ENCODE data around the gene MRPL21.

MRPL21 gene

GRCh38 chr11:68935066-68935465, 31.4 kb upstream of the MRPL21 start:
- no peak overlapping the region for H3K4me3 ChIP-seq (ENCODE audit: low read length in 2 of 2)
- no peaks in the 10 kb centered on the region for H3K27me3 ChIP-seq (ENCODE audit: control insufficient read depth in 2 of 2, insufficient read depth in 2 of 2, low read length in 2 of 2)
- H3K36me3 ChIP-seq (ENCODE audit: control insufficient read depth in 2 of 2, insufficient read depth in 2 of 2, low read length in 2 of 2), result peaks cover 59 to 60% of the 10 kb centered on the region in 2 donors
- no peaks in the 10 kb centered on the region for H3K4me1 ChIP-seq (ENCODE audit: control insufficient read depth in 2 of 2, insufficient read depth in 2 of 2, low read length in 2 of 2)
- H3K9me3 ChIP-seq (ENCODE audit: control insufficient read depth in 2 of 2, low read length in 2 of 2), result no peaks in the 10 kb centered on the region
- H3K27ac ChIP-seq (ENCODE audit: low read depth in 2 of 2, low read length in 2 of 2), result peak overlapping the region in 1 of 2 donors; percentile 9
- H3K9ac ChIP-seq (ENCODE audit: low read depth in 1 of 2, low read length in 2 of 2), result no peak overlapping the region

- Histone ChIP-seq H3K4me3 (ENCODE audit: low read length in 2 of 2) (no peak overlapping the region), H3K4me1 (ENCODE audit: control insufficient read depth in 2 of 2, insufficient read depth in 2 of 2, low read length in 2 of 2) (no peaks in the 10 kb centered on the region), H3K9me3 (ENCODE audit: control insufficient read depth in 2 of 2, low read length in 2 of 2) (no peaks in the 10 kb centered on the region), H3K27ac (ENCODE audit: low read depth in 2 of 2, low read length in 2 of 2) (no peak overlapping the region), H3K27me3 (ENCODE audit: control insufficient read depth in 2 of 2, insufficient read depth in 2 of 2, low read length in 2 of 2) (no peaks in the 10 kb centered on the region), H3K9ac (ENCODE audit: low read depth in 1 of 2, low read length in 2 of 2) (no peak overlapping the region), H3K36me3 (ENCODE audit: control insufficient read depth in 2 of 2, insufficient read depth in 2 of 2, low read length in 2 of 2) (peaks cover 57 to 59% of the 10 kb centered on the region in 2 donors)
These were observed 31.0 kb upstream of the MRPL21 start for GRCh38 chr11:68934666-68935065.

GRCh38 chr11:68934321-68934645, 30.7 kb upstream of the MRPL21 start:
- H3K9me3 ChIP-seq (ENCODE audit: control insufficient read depth in 2 of 2, low read length in 2 of 2), result no peaks in the 10 kb centered on the region
- H3K27me3 ChIP-seq (ENCODE audit: control insufficient read depth in 2 of 2, insufficient read depth in 2 of 2, low read length in 2 of 2), result no peaks in the 10 kb centered on the region
- H3K27ac ChIP-seq (ENCODE audit: low read depth in 2 of 2, low read length in 2 of 2), result no peak overlapping the region
- no peak overlapping the region for H3K4me3 ChIP-seq (ENCODE audit: low read length in 2 of 2)
- no peaks in the 10 kb centered on the region for H3K4me1 ChIP-seq (ENCODE audit: control insufficient read depth in 2 of 2, insufficient read depth in 2 of 2, low read length in 2 of 2)
- H3K9ac ChIP-seq (ENCODE audit: low read depth in 1 of 2, low read length in 2 of 2), result no peak overlapping the region
- H3K36me3 ChIP-seq (ENCODE audit: control insufficient read depth in 2 of 2, insufficient read depth in 2 of 2, low read length in 2 of 2), result peaks cover 61 to 63% of the 10 kb centered on the region in 2 donors

- Histone ChIP-seq H3K4me3 (ENCODE audit: low read length in 2 of 2) (no peak overlapping the region), H3K27me3 (ENCODE audit: control insufficient read depth in 2 of 2, insufficient read depth in 2 of 2, low read length in 2 of 2) (no peaks in the 10 kb centered on the region), H3K27ac (ENCODE audit: low read depth in 2 of 2, low read length in 2 of 2) (peak overlapping the region in 1 of 2 donors; percentile 12), H3K36me3 (ENCODE audit: control insufficient read depth in 2 of 2, insufficient read depth in 2 of 2, low read length in 2 of 2) (peaks cover 61 to 63% of the 10 kb centered on the region in 2 donors), H3K4me1 (ENCODE audit: control insufficient read depth in 2 of 2, insufficient read depth in 2 of 2, low read length in 2 of 2) (no peaks in the 10 kb centered on the region), H3K9ac (ENCODE audit: low read depth in 1 of 2, low read length in 2 of 2) (no peak overlapping the region), H3K9me3 (ENCODE audit: control insufficient read depth in 2 of 2, low read length in 2 of 2) (no peaks in the 10 kb centered on the region)
These were observed 30.1 kb upstream of the MRPL21 start for GRCh38 chr11:68933605-68934320.

DNA sequence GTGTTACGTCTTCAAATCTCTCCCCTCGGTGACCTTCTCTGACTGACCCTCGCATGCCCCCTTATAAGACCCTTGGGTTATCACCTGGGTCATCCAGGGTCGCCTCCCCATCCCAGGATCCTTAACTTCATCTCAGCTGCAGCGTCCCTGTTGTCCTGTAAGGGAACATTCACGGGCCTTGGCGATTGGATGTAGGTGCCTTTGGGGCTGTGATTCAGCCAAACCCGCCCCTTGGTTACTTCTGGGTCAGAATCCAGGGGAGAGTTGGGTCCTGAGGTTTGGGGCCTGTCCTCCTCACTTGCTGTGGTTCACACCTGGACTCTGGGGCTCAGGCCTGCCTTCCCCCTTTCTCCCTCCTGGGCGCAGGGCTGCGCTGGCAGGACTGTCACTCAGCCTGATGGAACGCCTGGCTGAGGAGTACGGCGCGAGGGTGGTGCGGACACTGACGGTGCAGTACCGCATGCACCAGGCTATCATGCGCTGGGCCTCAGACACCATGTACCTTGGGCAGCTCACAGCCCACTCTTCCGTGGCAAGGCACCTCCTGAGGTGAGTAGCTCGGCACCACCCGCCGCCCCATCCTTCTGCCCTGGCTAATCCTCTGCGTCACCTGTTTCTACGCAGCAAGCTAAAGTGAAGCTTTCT, 29.4 kb upstream of the MRPL21 start:
- no peaks in the 10 kb centered on the region for H3K4me1 ChIP-seq (ENCODE audit: control insufficient read depth in 2 of 2, insufficient read depth in 2 of 2, low read length in 2 of 2)

GRCh38 chr11:68932358-68932757, 28.7 kb upstream of the MRPL21 start:
- H3K27me3 ChIP-seq (ENCODE audit: control insufficient read depth in 2 of 2, insufficient read depth in 2 of 2, low read length in 2 of 2), result no peaks in the 10 kb centered on the region
- no peaks in the 10 kb centered on the region for H3K9me3 ChIP-seq (ENCODE audit: control insufficient read depth in 2 of 2, low read length in 2 of 2)
- H3K4me1 ChIP-seq (ENCODE audit: control insufficient read depth in 2 of 2, insufficient read depth in 2 of 2, low read length in 2 of 2), result no peaks in the 10 kb centered on the region
- H3K27ac ChIP-seq (ENCODE audit: low read depth in 2 of 2, low read length in 2 of 2), result no peak overlapping the region
- H3K9ac ChIP-seq (ENCODE audit: low read depth in 1 of 2, low read length in 2 of 2), result no peak overlapping the region
- no peak overlapping the region for H3K4me3 ChIP-seq (ENCODE audit: low read length in 2 of 2)
- peaks cover 53 to 59% of the 10 kb centered on the region in 2 donors for H3K36me3 ChIP-seq (ENCODE audit: control insufficient read depth in 2 of 2, insufficient read depth in 2 of 2, low read length in 2 of 2)

More for the DNA sequence above, 29.4 kb upstream of the MRPL21 start:
- H3K27me3 ChIP-seq (ENCODE audit: control insufficient read depth in 2 of 2, insufficient read depth in 2 of 2, low read length in 2 of 2), result no peaks in the 10 kb centered on the region
- H3K36me3 ChIP-seq (ENCODE audit: control insufficient read depth in 2 of 2, insufficient read depth in 2 of 2, low read length in 2 of 2), result peaks cover 60 to 65% of the 10 kb centered on the region in 2 donors
- H3K4me3 ChIP-seq (ENCODE audit: low read length in 2 of 2), result no peak overlapping the region
- H3K27ac ChIP-seq (ENCODE audit: low read depth in 2 of 2, low read length in 2 of 2), result peak overlapping the region in 1 of 2 donors; percentile 12
- H3K9me3 ChIP-seq (ENCODE audit: control insufficient read depth in 2 of 2, low read length in 2 of 2), result no peaks in the 10 kb centered on the region
- no peak overlapping the region for H3K9ac ChIP-seq (ENCODE audit: low read depth in 1 of 2, low read length in 2 of 2)

- Histone ChIP-seq H3K4me3 (ENCODE audit: low read length in 2 of 2) (no peak overlapping the region), H3K36me3 (ENCODE audit: control insufficient read depth in 2 of 2, insufficient read depth in 2 of 2, low read length in 2 of 2) (peaks cover 51 to 55% of the 10 kb centered on the region in 2 donors), H3K4me1 (ENCODE audit: control insufficient read depth in 2 of 2, insufficient read depth in 2 of 2, low read length in 2 of 2) (no peaks in the 10 kb centered on the region), H3K27ac (ENCODE audit: low read depth in 2 of 2, low read length in 2 of 2) (no peak overlapping the region), H3K9me3 (ENCODE audit: control insufficient read depth in 2 of 2, low read length in 2 of 2) (no peaks in the 10 kb centered on the region), H3K27me3 (ENCODE audit: control insufficient read depth in 2 of 2, insufficient read depth in 2 of 2, low read length in 2 of 2) (no peaks in the 10 kb centered on the region), H3K9ac (ENCODE audit: low read depth in 1 of 2, low read length in 2 of 2) (no peak overlapping the region)
These were observed 28.3 kb upstream of the MRPL21 start for GRCh38 chr11:68931911-68932310.

GRCh38 chr11:68930991-68931855, 27.6 kb upstream of the MRPL21 start:
- Histone ChIP-seq H3K4me3 (ENCODE audit: low read length in 2 of 2) (no peak overlapping the region), H3K9ac (ENCODE audit: low read depth in 1 of 2, low read length in 2 of 2) (no peak overlapping the region), H3K4me1 (ENCODE audit: control insufficient read depth in 2 of 2, insufficient read depth in 2 of 2, low read length in 2 of 2) (no peaks in the 10 kb centered on the region), H3K27me3 (ENCODE audit: control insufficient read depth in 2 of 2, insufficient read depth in 2 of 2, low read length in 2 of 2) (no peaks in the 10 kb centered on the region), H3K27ac (ENCODE audit: low read depth in 2 of 2, low read length in 2 of 2) (no peak overlapping the region), H3K9me3 (ENCODE audit: control insufficient read depth in 2 of 2, low read length in 2 of 2) (no peaks in the 10 kb centered on the region), H3K36me3 (ENCODE audit: control insufficient read depth in 2 of 2, insufficient read depth in 2 of 2, low read length in 2 of 2) (peaks cover 45 to 50% of the 10 kb centered on the region in 2 donors)

- peaks cover 0 to 2% of the 10 kb centered on the region in 2 donors for H3K9me3 ChIP-seq (ENCODE audit: control insufficient read depth in 2 of 2, low read length in 2 of 2)
- H3K4me3 ChIP-seq (ENCODE audit: low read length in 2 of 2), result no peak overlapping the region
- no peaks in the 10 kb centered on the region for H3K4me1 ChIP-seq (ENCODE audit: control insufficient read depth in 2 of 2, insufficient read depth in 2 of 2, low read length in 2 of 2)
- no peak overlapping the region for H3K27ac ChIP-seq (ENCODE audit: low read depth in 2 of 2, low read length in 2 of 2)
- no peaks in the 10 kb centered on the region for H3K27me3 ChIP-seq (ENCODE audit: control insufficient read depth in 2 of 2, insufficient read depth in 2 of 2, low read length in 2 of 2)
- H3K9ac ChIP-seq (ENCODE audit: low read depth in 1 of 2, low read length in 2 of 2), result no peak overlapping the region
- peaks cover 37 to 48% of the 10 kb centered on the region in 2 donors for H3K36me3 ChIP-seq (ENCODE audit: control insufficient read depth in 2 of 2, insufficient read depth in 2 of 2, low read length in 2 of 2)
These were observed 26.3 kb upstream of the MRPL21 start for GRCh38 chr11:68929706-68930570.
